K562 (cell line): ENCODE measurements around the gene FERMT3. TPM values are rescaled to one million over a fixed set of nuclear protein-coding genes. Genes with fewer than 3 reads are reported as not detected.

Source experiments
- ATAC-seq: fragments of 200-7000 bp; cut with Tn5 transposase; 3 replicates; pipeline ENCODE4 v1.9.1; 2020; ENCODE audit warnings: moderate library complexity
- BruUV-seq: library from RNA; stranded (reverse); fragments of 400-500 nt; replicated peaks from 2 replicates; lab custom pipeline; 2021; lab: Mats Ljungman, UMichigan
- CTCF ChIA-PET: fragments of 300-600 bp; formaldehyde crosslinking; extraction: SDS; loops from one replicate; lab custom pipeline; 2021; ENCODE audit warnings: low intra/inter-chr PET ratio; lab: Yijun Ruan, JAX
- POLR2A ChIA-PET: fragments of 300-600, 350-650 bp; sonication (Branson Sonifier 250); formaldehyde crosslinking; extraction: SDS; loops from one replicate; lab custom pipeline; 2021; ENCODE audit warnings: antibody characterized with exemption, inconsistent platforms; lab: Yijun Ruan, JAX
- DNase-seq, 4 experiments: peaks; one replicate each; pipeline versions ENCODE4 v3.0.0 to v3.0.0-alpha.2; 2011 to 2018; ENCODE audit warnings: low spot score in 3 of 4, mixed read lengths in 3 of 4; ENCODE audit errors: extremely low read depth in 1 of 4
- FAIRE-seq: peaks from 2 replicates; lab custom pipeline; 2011; peaks lifted over from hg19 to GRCh38; lab: Jason Lieb, UNC
- H2AFZ ChIP-seq: 2 replicates; pipeline ENCODE4 v1.6.0; 2011; ENCODE audit warnings: low read depth, low read length, control low read depth, inconsistent platforms
- H3K27ac ChIP-seq: fragments of 200-600 bp; 3 replicates; pipeline ENCODE4 v1.8.0; 2011; ENCODE audit warnings: low read depth, mild to moderate bottlenecking, control low read depth, inconsistent platforms, low read length, moderate library complexity, mixed read lengths; ENCODE audit errors: extremely low read depth
- H3K27me3 ChIP-seq, 2 experiments: fragments of 300-600 bp in 1 of 2; 2 replicates in 1 of 2; 3 replicates in 1 of 2; pipeline versions ENCODE4 v1.6.0 to v1.8.0; 2011; ENCODE audit warnings: inconsistent platforms in 2 of 2, low read length in 2 of 2, mild to moderate bottlenecking in 1 of 2, mixed read lengths in 1 of 2, moderate library complexity in 1 of 2; ENCODE audit not compliant: control insufficient read depth in 2 of 2, insufficient read depth in 2 of 2
- H3K36me3 ChIP-seq: fragments of 300-600 bp; 3 replicates; pipeline ENCODE4 v1.8.0; 2011; ENCODE audit warnings: mild to moderate bottlenecking, low read length, inconsistent platforms; ENCODE audit not compliant: control insufficient read depth, insufficient read depth
- H3K4me1 ChIP-seq, 2 experiments: fragments of 200-600 bp in 1 of 2; replicated peaks in 1 of 2; 2 replicates in 1 of 2; 3 replicates in 1 of 2; pipeline versions ENCODE4 v1.5.1 to v1.8.0; 2011; ENCODE audit warnings: inconsistent platforms in 2 of 2, low read length in 2 of 2, mild to moderate bottlenecking in 1 of 2, mixed read lengths in 1 of 2, moderate library complexity in 1 of 2; ENCODE audit not compliant: control insufficient read depth in 2 of 2, insufficient read depth in 2 of 2
- H3K4me2 ChIP-seq: 2 replicates; pipeline ENCODE4 v1.6.1; 2011; ENCODE audit warnings: low read length, control low read depth, inconsistent platforms, mixed read lengths; ENCODE audit not compliant: insufficient read depth
- H3K4me3 ChIP-seq: fragments of 200-600 bp; sonication (generic), shearing (Covaris generic); 2 replicates; pipeline ENCODE4 v1.5.1; 2016; ENCODE audit warnings: control low read depth, inconsistent platforms
- H3K79me2 ChIP-seq: fragments of 200-600 bp; 3 replicates; pipeline ENCODE4 v1.8.0; 2011; ENCODE audit warnings: low read length, inconsistent platforms; ENCODE audit not compliant: control insufficient read depth, insufficient read depth
- H3K9ac ChIP-seq, 2 experiments: 2 replicates each; pipeline versions ENCODE4 v1.6.0 to v1.6.1; 2011; ENCODE audit warnings: low read depth in 2 of 2, low read length in 2 of 2, control low read depth in 1 of 2, inconsistent platforms in 1 of 2, mild to moderate bottlenecking in 1 of 2, mixed read lengths in 1 of 2; ENCODE audit not compliant: insufficient read depth in 1 of 2
- H3K9me1 ChIP-seq: one replicate; pipeline ENCODE4 v1.6.0; 2011; ENCODE audit warnings: inconsistent platforms, mild to moderate bottlenecking, low read length, moderate library complexity; ENCODE audit not compliant: control insufficient read depth, insufficient read depth
- H3K9me3 ChIP-seq: replicated peaks from 2 replicates; pipeline ENCODE4 v1.5.1; 2011; ENCODE audit warnings: low read depth, low read length, inconsistent platforms; ENCODE audit not compliant: control insufficient read depth, insufficient read depth
- H4K20me1 ChIP-seq: replicated peaks from 2 replicates; pipeline ENCODE4 v1.6.1; 2011; ENCODE audit warnings: low read length, inconsistent platforms, mixed read lengths; ENCODE audit not compliant: control insufficient read depth, insufficient read depth
- POLR2A ChIP-seq: fragments of 450-650 bp; conservative IDR thresholded peaks from 2 replicates; pipeline ENCODE4 v1.6.1; 2016
- WGBS: fragments of 100-300 bp; shearing (Covaris generic); methylation state at CpG from one replicate; pipeline ENCODE4 v1.1.6; 2016; ENCODE audit warnings: low coverage, mixed read lengths; ENCODE audit not compliant: insufficient coverage; ENCODE audit errors: missing lambda C conversion rate; 5-methylcytosine and 5-hydroxymethylcytosine counted together
- in situ Hi-C: fragments of 300-500 bp; cut with MboI; formaldehyde crosslinking; loops from 4 replicates; pipeline ENCODE4 v1.15.0; 2018; ENCODE audit warnings: inconsistent platforms, mixed read lengths
- intact Hi-C: fragments of 100-400 bp; cut with micrococcal nuclease; formaldehyde crosslinking; loops from 2 replicates; pipeline ENCODE4 v1.14.2; 2022
- polyA plus RNA-seq, 8 experiments: library from polyadenylated mRNA; depleted of rRNA in 4 of 8; stranded (reverse) in 5 of 8; unstranded in 3 of 8; fragments of >200 nt; fragmentation: Nextera tagmentation in 2 of 8; fragmentation: Illumina TruSeq in 1 of 8; extraction: Ambion mirVana in 2 of 8; extraction: Trizol in 1 of 8; gene quantifications; 2 replicates each; pipeline versions ENCODE4 v1.2.1 to v1.2.3, GENCODE V29; 2011 to 2014; ENCODE audit warnings: inconsistent platforms in 1 of 8, missing spikeins in 1 of 8
- total RNA-seq, 7 experiments: library from RNA; depleted of rRNA in 6 of 7; stranded (reverse); fragments of >200 nt in 6 of 7; fragmentation: Illumina TruSeq in 2 of 7; extraction: Trizol in 2 of 7; gene quantifications; 2 replicates each; pipeline versions ENCODE4 v1.2.1 to v1.2.3, GENCODE V29; 2011 to 2021; ENCODE audit warnings: low replicate concordance in 1 of 7
- TF ChIP-seq, protein P1 (sequence below): sonication (generic); formaldehyde crosslinking; IDR thresholded peaks from 2 replicates; pipeline ENCODE4 v1.8.1; 2023; ENCODE audit warnings: mild to moderate bottlenecking, missing genetic modification reagents
- TF ChIP-seq, protein P2 (sequence below): sonication (generic); formaldehyde crosslinking; IDR thresholded peaks from 2 replicates; pipeline ENCODE4 v1.8.0; 2022; ENCODE audit warnings: missing genetic modification reagents, mild to moderate bottlenecking, moderate library complexity, borderline replicate concordance

Gene FERMT3
- total and polyA plus RNA-seq, 9 of the 15 experiments (the other 6 are each of a cell fraction or from before 2014, with no cell fraction given), result 3.2 to 275 (median 79.7) TPM

DNA sequence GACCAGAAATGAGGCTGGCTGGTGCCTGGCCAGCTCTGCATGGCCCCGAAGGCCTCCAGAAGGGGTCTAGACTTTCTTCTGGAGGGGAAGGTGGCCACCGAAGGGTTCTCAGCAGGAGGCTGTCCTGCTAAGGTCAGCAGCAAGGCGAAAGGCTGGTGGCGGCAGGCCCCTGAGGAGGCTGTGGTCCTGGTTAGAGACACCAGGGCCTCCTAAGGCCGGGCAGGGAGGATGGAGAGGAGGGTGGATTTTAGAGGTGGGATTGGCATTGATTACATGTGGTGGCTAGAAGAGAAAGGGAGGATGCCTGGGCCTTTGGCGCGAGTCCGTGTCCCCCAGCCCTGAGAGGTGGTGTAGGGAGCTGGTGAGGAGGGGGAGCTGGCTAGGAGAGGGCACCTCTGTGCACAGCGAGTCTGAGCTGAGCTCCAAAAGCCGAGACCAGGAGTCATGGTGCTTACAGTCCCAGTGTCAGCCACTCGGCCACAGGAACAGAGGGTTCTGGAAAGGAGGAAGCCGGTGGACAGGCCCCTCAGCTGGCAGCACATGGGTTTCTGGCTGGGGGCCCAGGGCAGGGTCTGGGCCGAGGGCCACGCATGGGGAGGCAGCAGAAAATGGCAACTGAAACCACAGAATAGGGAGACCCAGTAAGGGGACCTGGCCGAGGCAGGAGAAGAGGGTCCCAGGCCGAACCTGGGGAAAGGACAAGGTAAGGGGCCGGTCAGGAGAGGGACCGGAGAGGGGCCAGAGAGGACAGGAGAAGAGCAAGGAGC is 2.5 kb downstream of the FERMT3 start:
- no peaks in the 10 kb centered on the region; the same call in 1 of the 2 replicates for H4K20me1 ChIP-seq
- H3K4me2 ChIP-seq, result peak overlapping the region; percentile 97
- in situ Hi-C loops, result no loop called here
- intact Hi-C loops, result loop anchor here (5.0 kb wide), 1 partner anchor 148 kb away; the partner anchor contains the start of gene RPS6KA4
- H3K9me1 ChIP-seq, result peaks cover 8% of the 10 kb centered on the region
- TF ChIP-seq, protein P1, sequence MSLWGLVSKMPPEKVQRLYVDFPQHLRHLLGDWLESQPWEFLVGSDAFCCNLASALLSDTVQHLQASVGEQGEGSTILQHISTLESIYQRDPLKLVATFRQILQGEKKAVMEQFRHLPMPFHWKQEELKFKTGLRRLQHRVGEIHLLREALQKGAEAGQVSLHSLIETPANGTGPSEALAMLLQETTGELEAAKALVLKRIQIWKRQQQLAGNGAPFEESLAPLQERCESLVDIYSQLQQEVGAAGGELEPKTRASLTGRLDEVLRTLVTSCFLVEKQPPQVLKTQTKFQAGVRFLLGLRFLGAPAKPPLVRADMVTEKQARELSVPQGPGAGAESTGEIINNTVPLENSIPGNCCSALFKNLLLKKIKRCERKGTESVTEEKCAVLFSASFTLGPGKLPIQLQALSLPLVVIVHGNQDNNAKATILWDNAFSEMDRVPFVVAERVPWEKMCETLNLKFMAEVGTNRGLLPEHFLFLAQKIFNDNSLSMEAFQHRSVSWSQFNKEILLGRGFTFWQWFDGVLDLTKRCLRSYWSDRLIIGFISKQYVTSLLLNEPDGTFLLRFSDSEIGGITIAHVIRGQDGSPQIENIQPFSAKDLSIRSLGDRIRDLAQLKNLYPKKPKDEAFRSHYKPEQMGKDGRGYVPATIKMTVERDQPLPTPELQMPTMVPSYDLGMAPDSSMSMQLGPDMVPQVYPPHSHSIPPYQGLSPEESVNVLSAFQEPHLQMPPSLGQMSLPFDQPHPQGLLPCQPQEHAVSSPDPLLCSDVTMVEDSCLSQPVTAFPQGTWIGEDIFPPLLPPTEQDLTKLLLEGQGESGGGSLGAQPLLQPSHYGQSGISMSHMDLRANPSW (CRISPR knock-in tag), result no peak
- TF ChIP-seq, protein P2, sequence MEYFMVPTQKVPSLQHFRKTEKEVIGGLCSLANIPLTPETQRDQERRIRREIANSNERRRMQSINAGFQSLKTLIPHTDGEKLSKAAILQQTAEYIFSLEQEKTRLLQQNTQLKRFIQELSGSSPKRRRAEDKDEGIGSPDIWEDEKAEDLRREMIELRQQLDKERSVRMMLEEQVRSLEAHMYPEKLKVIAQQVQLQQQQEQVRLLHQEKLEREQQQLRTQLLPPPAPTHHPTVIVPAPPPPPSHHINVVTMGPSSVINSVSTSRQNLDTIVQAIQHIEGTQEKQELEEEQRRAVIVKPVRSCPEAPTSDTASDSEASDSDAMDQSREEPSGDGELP (CRISPR knock-in tag), result 0 out of 2 replicates have a peak, but pooled peaks have one; percentile 10
- TF ChIP-seq POLR2A, result peak; percentile 16; the same call in 1 of the 2 replicates
- H3K27me3 ChIP-seq, result no peaks in the 10 kb centered on the region
- H3K27ac ChIP-seq, result peak overlapping the region; percentile 100
- peaks cover 30 to 61% of the 10 kb centered on the region in 2 experiments for H3K4me1 ChIP-seq
- no peak for ATAC-seq
- no TSS peak for BruUV-seq
- H2AFZ ChIP-seq, result no peak overlapping the region
- ChIA-PET CTCF (no interaction called here), POLR2A (interaction anchor here (0.6 to 7.8 kb wide), 4 partner anchors 9 to 642 kb away, joined by 3 to 77 read pairs (median 43); partner anchors contain the start of genes NUDT22, STIP1 and TRPT1)
- FAIRE-seq, result no peak
- WGBS, result 88% methylated on average over 13 of the region's 18 CpGs
- no peak for DNase-seq
- H3K9ac ChIP-seq, result peak overlapping the region; percentile 99 to 100
- H3K9me3 ChIP-seq, result no peaks in the 10 kb centered on the region
- H3K36me3 ChIP-seq, result peaks cover 86% of the 10 kb centered on the region; the same call in 2 of the 3 replicates
- H3K4me3 ChIP-seq, result peak overlapping the region; percentile 77
- H3K79me2 ChIP-seq, result peaks cover 47% of the 10 kb centered on the region
